HepG2 (cell line): ENCODE results near the gene SYN1. TPM values are rescaled to one million over a fixed set of nuclear protein-coding genes. Genes with fewer than 3 reads are reported as not detected.
A peak's percentile ranks its signal among the peaks of the same experiment; 100 is the strongest.

Experiments used
- AGO2 ChIP-seq: fragments of 200-400 bp; formaldehyde crosslinking; optimal IDR thresholded peaks from 2 replicates; pipeline ENCODE3; 2017; ENCODE audit warnings: mild to moderate bottlenecking, low read depth, low read length, moderate library complexity
- ATF7 ChIP-seq, 2 experiments: fragments of 450-650 bp in 1 of 2; sonication (generic) in 1 of 2; formaldehyde crosslinking in 1 of 2; IDR thresholded peaks; 2 replicates each; pipeline versions ENCODE4 v1.4.0 to v1.6.1; 2016 to 2020; ENCODE audit warnings: antibody characterized with exemption in 1 of 2, mild to moderate bottlenecking in 1 of 2, missing genetic modification reagents in 1 of 2
- CBX5 ChIP-seq: sonication (generic); formaldehyde crosslinking; IDR thresholded peaks from 2 replicates; pipeline ENCODE4 v1.4.0; 2020; ENCODE audit warnings: missing genetic modification reagents, borderline replicate concordance
- KLF6 ChIP-seq: IDR thresholded peaks from 2 replicates; pipeline ENCODE4 v1.8.0; 2016; ENCODE audit warnings: missing biosample characterization, missing genetic modification reagents
- LCORL ChIP-seq, 2 experiments: fragments of 450-650 bp in 1 of 2; sonication (generic) in 1 of 2; formaldehyde crosslinking in 1 of 2; IDR thresholded peaks; 2 replicates each; pipeline versions ENCODE4 v1.5.0 to v1.6.1; 2017 to 2020; ENCODE audit warnings: antibody characterized with exemption in 1 of 2, missing genetic modification reagents in 1 of 2
- NFATC3 ChIP-seq: sonication (generic); formaldehyde crosslinking; IDR thresholded peaks from 2 replicates; pipeline ENCODE4 v1.5.1; 2020; ENCODE audit warnings: mild to moderate bottlenecking, missing genetic modification reagents
- NPAS2 ChIP-seq: sonication (generic); formaldehyde crosslinking; IDR thresholded peaks from 2 replicates; pipeline ENCODE4 v1.8.0; 2022; ENCODE audit warnings: mild to moderate bottlenecking, missing genetic modification reagents, borderline replicate concordance
- RNF2 ChIP-seq: fragments of 450-650 bp; conservative IDR thresholded peaks from 2 replicates; pipeline ENCODE4 v1.6.1; 2016; ENCODE audit warnings: low read depth
- TBX2 ChIP-seq: sonication (generic); formaldehyde crosslinking; IDR thresholded peaks from 2 replicates; pipeline ENCODE4 v1.5.0; 2020; ENCODE audit warnings: missing genetic modification reagents, mild to moderate bottlenecking, borderline replicate concordance
- YEATS4 ChIP-seq: sonication (generic); formaldehyde crosslinking; IDR thresholded peaks from 2 replicates; pipeline ENCODE4 v1.4.0; 2020; ENCODE audit warnings: missing genetic modification reagents, borderline replicate concordance
- ZFAT ChIP-seq: sonication (generic); formaldehyde crosslinking; conservative IDR thresholded peaks from 2 replicates; pipeline ENCODE4 v1.8.1; 2023; ENCODE audit warnings: missing genetic modification reagents, inconsistent platforms
- ZFP36 ChIP-seq: fragments of 150-350 bp; IDR thresholded peaks from 2 replicates; pipeline ENCODE4 v1.6.1; 2018; ENCODE audit warnings: borderline replicate concordance, low read length, low read depth; ENCODE audit not compliant: partially characterized antibody
- ZNF20 ChIP-seq: sonication (generic); formaldehyde crosslinking; IDR thresholded peaks from 2 replicates; pipeline ENCODE4 v1.4.0; 2020; ENCODE audit warnings: mild to moderate bottlenecking, moderate library complexity, missing genetic modification reagents
- ZNF329 ChIP-seq: sonication (generic); formaldehyde crosslinking; IDR thresholded peaks from 2 replicates; pipeline ENCODE4 v1.9.0; 2021; ENCODE audit warnings: low read depth, mild to moderate bottlenecking, missing genetic modification reagents
- ZNF44 ChIP-seq: sonication (generic); formaldehyde crosslinking; IDR thresholded peaks from 2 replicates; pipeline ENCODE4 v1.5.1; 2020; ENCODE audit warnings: mild to moderate bottlenecking, missing genetic modification reagents
- ZNF572 ChIP-seq: sonication (generic); formaldehyde crosslinking; IDR thresholded peaks from 2 replicates; pipeline ENCODE4 v1.5.1; 2020; ENCODE audit warnings: mild to moderate bottlenecking, missing genetic modification reagents
- ZNF737 ChIP-seq: sonication (generic); formaldehyde crosslinking; IDR thresholded peaks from 2 replicates; pipeline ENCODE4 v1.5.0; 2020; ENCODE audit warnings: missing genetic modification reagents, mild to moderate bottlenecking, borderline replicate concordance
- ZNF747 ChIP-seq: sonication (generic); formaldehyde crosslinking; IDR thresholded peaks from 2 replicates; pipeline ENCODE4 v1.8.1; 2023; ENCODE audit warnings: missing genetic modification reagents, mild to moderate bottlenecking, borderline replicate concordance
- polyA plus RNA-seq, 8 experiments: library from polyadenylated mRNA; depleted of rRNA in 3 of 8; stranded (reverse) in 7 of 8; unstranded in 1 of 8; fragments of >200 nt; fragmentation: Illumina TruSeq in 4 of 8; extraction: Trizol in 4 of 8; gene quantifications; 2 replicates each; pipeline versions ENCODE4 v1.2.1 to v1.2.3, GENCODE V29; 2011 to 2016; ENCODE audit warnings: low read depth in 4 of 8, missing spikeins in 1 of 8, mixed read lengths in 1 of 8; ENCODE audit not compliant: insufficient read depth in 1 of 8
- total RNA-seq, 5 experiments: library from RNA; depleted of rRNA; stranded (reverse); fragments of >200 nt; fragmentation: Illumina TruSeq; extraction: Trizol; gene quantifications; 2 replicates each; pipeline ENCODE4 v1.2.3, GENCODE V29; 2016; ENCODE audit warnings: low read depth in 1 of 5
- TF ChIP-seq, protein P1 (sequence below): sonication (generic); formaldehyde crosslinking; conservative IDR thresholded peaks from 2 replicates; pipeline ENCODE4 v1.8.0; 2022; ENCODE audit warnings: missing genetic modification reagents
- TF ChIP-seq, protein P2 (sequence below): sonication (generic); formaldehyde crosslinking; IDR thresholded peaks from 2 replicates; pipeline ENCODE4 v1.4.0; 2020; ENCODE audit warnings: missing genetic modification reagents, mild to moderate bottlenecking, borderline replicate concordance
- TF ChIP-seq, protein P3 (sequence below): IDR thresholded peaks from 2 replicates; pipeline ENCODE4 v1.6.1; 2016; ENCODE audit warnings: mild to moderate bottlenecking, missing biosample characterization, missing genetic modification reagents

SYN1 gene
- total and polyA plus RNA-seq, 2 of the 13 experiments (the other 11 are each of a cell fraction or from before 2014, with no cell fraction given): not detected

DNA sequence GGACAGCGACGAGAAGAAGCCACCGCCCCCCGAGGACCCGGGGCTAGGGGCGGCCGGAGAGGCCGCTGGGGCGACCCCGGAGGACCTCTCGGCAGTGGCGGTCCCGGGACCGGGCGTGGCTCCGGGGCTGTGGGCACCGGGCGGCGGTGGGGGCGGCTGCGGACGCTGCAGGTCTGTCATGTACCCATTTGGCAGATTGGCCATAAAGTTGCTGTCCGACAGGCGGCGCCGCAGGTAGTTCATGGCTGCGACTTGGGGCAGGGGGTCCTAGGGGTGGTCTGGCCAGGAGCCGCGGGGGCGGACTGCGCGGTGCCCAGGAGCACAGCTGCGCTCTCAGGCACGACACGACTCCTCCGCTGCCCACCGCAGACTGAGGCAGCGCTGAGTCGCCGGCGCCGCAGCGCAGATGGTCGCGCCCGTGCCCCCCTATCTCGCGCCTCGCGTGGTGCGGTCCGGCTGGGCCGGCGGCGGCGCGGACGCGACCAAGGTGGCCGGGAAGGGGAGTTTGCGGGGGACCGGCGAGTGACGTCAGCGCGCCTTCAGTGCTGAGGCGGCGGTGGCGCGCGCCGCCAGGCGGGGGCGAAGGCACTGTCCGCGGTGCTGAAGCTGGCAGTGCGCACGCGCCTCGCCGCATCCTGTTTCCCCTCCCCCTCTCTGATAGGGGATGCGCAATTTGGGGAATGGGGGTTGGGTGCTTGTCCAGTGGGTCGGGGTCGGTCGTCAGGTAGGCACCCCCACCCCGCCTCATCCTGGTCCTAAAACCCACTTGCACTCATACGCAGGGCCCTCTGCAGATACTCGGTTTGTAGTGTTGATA, at the start of gene SYN1 (continued):
- TF ChIP-seq YEATS4 (CRISPR knock-in tag): 0 out of 2 replicates have a peak, but pooled peaks have one; percentile 34
- TF ChIP-seq ZFP36: no peak
- TF ChIP-seq, protein P1, sequence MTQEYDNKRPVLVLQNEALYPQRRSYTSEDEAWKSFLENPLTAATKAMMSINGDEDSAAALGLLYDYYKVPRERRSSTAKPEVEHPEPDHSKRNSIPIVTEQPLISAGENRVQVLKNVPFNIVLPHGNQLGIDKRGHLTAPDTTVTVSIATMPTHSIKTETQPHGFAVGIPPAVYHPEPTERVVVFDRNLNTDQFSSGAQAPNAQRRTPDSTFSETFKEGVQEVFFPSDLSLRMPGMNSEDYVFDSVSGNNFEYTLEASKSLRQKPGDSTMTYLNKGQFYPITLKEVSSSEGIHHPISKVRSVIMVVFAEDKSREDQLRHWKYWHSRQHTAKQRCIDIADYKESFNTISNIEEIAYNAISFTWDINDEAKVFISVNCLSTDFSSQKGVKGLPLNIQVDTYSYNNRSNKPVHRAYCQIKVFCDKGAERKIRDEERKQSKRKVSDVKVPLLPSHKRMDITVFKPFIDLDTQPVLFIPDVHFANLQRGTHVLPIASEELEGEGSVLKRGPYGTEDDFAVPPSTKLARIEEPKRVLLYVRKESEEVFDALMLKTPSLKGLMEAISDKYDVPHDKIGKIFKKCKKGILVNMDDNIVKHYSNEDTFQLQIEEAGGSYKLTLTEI: no peak
- no peak for TF ChIP-seq RNF2
- no peak; the same call in 1 of the 2 replicates for TF ChIP-seq TBX2 (CRISPR knock-in tag)
- peak; percentile 53; the same call in 1 of the 2 replicates for TF ChIP-seq ATF7 (IDR thresholded peaks at IDR 0.05)
- TF ChIP-seq ATF7 (CRISPR knock-in tag; IDR thresholded peaks at IDR 0.05): peak; percentile 90
- no peak for TF ChIP-seq ZNF44 (CRISPR knock-in tag)
- no peak for TF ChIP-seq ZFAT (CRISPR knock-in tag)
- TF ChIP-seq NFATC3 (CRISPR knock-in tag): no peak
- no peak for TF ChIP-seq ZNF572 (CRISPR knock-in tag)
- TF ChIP-seq ZNF737 (CRISPR knock-in tag): no peak
- TF ChIP-seq, protein P2, sequence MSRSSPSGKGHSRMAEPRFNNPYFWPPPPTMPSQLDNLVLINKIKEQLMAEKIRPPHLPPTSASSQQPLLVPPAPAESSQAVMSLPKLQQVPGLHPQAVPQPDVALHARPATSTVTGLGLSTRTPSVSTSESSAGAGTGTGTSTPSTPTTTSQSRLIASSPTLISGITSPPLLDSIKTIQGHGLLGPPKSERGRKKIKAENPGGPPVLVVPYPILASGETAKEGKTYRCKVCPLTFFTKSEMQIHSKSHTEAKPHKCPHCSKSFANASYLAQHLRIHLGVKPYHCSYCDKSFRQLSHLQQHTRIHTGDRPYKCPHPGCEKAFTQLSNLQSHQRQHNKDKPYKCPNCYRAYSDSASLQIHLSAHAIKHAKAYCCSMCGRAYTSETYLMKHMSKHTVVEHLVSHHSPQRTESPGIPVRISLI: no peak
- no peak for TF ChIP-seq ZNF747 (CRISPR knock-in tag)
- no peak for TF ChIP-seq LCORL (IDR thresholded peaks at IDR 0.05)
- TF ChIP-seq LCORL (CRISPR knock-in tag; IDR thresholded peaks at IDR 0.05): no peak
- TF ChIP-seq AGO2: no peak
- TF ChIP-seq CBX5 (CRISPR knock-in tag): no peak
- no peak for TF ChIP-seq NPAS2 (CRISPR knock-in tag)
- TF ChIP-seq ZNF20 (CRISPR knock-in tag): no peak
- no peak for TF ChIP-seq ZNF329 (CRISPR knock-in tag)
- TF ChIP-seq, protein P3, sequence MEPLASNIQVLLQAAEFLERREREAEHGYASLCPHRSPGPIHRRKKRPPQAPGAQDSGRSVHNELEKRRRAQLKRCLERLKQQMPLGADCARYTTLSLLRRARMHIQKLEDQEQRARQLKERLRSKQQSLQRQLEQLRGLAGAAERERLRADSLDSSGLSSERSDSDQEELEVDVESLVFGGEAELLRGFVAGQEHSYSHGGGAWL (CRISPR knock-in tag): peak; percentile 72; the same call in 1 of the 2 replicates
- TF ChIP-seq KLF6 (CRISPR knock-in tag): 0 out of 2 replicates have a peak, but pooled peaks have one; percentile 70
